GM10248 (cell line): ENCODE data around the gene CECR2.

Source experiments
- CTCF ChIA-PET: fragments of 300-600 bp; sonication (Branson Sonifier 250); formaldehyde crosslinking; extraction: SDS; loops from one replicate; lab custom pipeline; 2021; ENCODE audit warnings: antibody characterized with exemption; lab: Yijun Ruan, JAX
- POLR2A ChIA-PET: fragments of 350-650 bp; sonication (Branson Sonifier 250); formaldehyde crosslinking; extraction: SDS; loops from one replicate; lab custom pipeline; 2020; ENCODE audit warnings: antibody characterized with exemption; lab: Yijun Ruan, JAX
- DNase-seq: peaks from one replicate; pipeline ENCODE4 v3.0.0; 2012; ENCODE audit errors: extremely low spot score
- CTCF ChIP-seq: IDR thresholded peaks from 2 replicates; pipeline ENCODE4 v1.5.1; 2012; ENCODE audit warnings: mild to moderate bottlenecking, low read depth; ENCODE audit errors: extremely low read depth, missing control alignments, control extremely low read depth

CECR2 gene

DNA sequence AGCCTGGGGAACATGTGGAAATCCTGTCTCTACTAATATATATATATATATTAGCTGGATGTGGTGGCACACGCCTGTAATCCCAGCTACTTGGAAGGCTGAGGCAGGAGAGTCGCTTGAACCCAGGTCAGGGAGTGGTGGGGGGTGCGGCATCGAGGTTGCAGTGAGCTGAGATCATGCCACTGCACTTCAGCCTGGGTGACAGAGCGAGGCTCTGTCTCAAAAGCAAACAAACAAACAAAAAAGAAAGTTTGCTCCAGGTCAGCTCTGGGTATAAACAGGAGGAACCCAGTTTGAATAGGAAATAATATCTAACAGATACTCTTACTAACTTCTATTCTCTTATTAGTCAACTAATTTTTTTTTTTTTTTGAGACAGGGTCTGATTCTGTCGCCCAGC, 34.3 kb upstream of the CECR2 start:
- TF ChIP-seq CTCF, result no peak
- DNase-seq, result no peak
- ChIA-PET POLR2A (no interaction called here), CTCF (interaction anchor here (1.1 to 2.4 kb wide), 3 partner anchors 11 to 163 kb away, joined by 3 to 8 read pairs (median 7); no protein-coding TSS in a partner anchor)

DNA sequence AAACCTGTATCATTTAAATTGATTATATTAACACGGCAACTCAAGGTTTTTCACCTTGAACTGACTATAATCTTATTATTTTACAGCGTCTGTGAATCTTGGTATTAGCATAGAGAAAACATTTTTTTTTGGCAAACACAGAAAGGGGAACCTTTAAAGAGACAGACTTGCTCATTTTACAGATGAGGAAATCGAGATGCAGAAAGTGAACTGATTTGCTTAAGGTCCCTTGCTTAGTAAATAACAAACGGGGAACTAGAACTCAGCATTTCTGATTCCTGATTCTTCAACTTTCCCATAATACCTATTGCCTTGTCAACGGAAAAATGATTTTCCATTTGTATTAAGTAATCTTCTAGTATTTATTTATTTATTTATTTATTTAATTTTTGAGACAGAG, 33.2 kb upstream of the CECR2 start:
- no peak for DNase-seq
- CTCF ChIA-PET, result interaction anchor here (5.0 kb wide), 1 partner anchor 164 kb away, joined by 21 read pairs; no protein-coding TSS in a partner anchor
- POLR2A ChIA-PET, result no interaction called here
- TF ChIP-seq CTCF, result no peak

- ChIA-PET POLR2A (no interaction called here), CTCF (interaction anchor here (5.0 kb wide), 1 partner anchor 166 kb away, joined by 21 read pairs; no protein-coding TSS in a partner anchor)
- DNase-seq, result no peak
- no peak for TF ChIP-seq CTCF
Measured at GRCh38 chr22:17337639-17338038, 31.6 kb upstream of the CECR2 start.

- POLR2A ChIA-PET, result no interaction called here
Measured at GRCh38 chr22:17339095-17339693, 30.1 kb upstream of the CECR2 start.

DNA sequence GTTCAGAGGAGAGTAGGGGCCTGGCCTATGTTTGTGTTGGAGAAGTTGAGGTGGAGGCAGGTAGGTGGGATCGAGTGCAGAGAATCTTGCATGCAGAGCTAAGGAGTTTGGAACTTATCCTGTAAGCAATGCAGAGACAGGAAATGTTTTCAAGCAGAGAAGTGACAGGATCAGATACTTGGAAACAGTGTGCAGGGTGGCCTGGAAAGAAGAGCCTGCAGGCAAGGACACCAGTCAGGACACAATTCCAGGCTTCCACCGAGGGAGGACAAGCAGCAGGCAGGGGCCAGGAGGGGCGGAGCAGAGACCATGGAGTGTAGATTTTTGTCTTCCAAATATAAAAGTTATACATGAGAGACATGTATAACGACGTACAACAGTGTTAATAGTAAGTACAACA, 26.9 kb upstream of the CECR2 start:
- TF ChIP-seq CTCF, result no peak
- POLR2A ChIA-PET, result no interaction called here
- DNase-seq, result no peak
- CTCF ChIA-PET, result interaction anchor here (1.7 kb wide), 1 partner anchor 171 kb away, joined by 4 read pairs; no protein-coding TSS in a partner anchor

More at GRCh38 chr22:17339095-17339693, 30.1 kb upstream of the CECR2 start:
- CTCF ChIA-PET, result interaction anchor here (1.0 to 5.0 kb wide), 7 partner anchors 9 to 168 kb away, joined by 3 to 21 read pairs (median 3); no protein-coding TSS in a partner anchor
- no peak for TF ChIP-seq CTCF
- DNase-seq, result no peak

DNA sequence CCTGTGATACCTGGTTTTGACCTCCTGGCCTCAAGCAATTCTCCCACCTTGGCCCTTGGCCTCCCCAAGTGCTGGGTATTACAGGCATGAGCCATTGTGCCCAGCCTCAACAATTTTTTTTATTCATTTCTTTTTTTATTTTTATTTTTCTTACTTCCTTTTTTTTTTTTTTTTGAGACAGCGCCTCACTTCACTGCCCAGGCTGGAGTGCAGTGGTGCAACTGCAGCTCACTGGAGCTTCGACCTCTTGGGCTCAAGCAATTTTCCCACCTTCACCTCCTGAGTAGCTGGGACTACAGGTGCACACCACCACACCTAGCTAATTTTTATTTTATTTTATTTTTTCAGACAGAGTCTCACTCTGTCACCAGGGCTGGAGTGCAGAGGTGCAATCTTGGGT, 25.5 kb upstream of the CECR2 start:
- ChIA-PET CTCF (no interaction called here), POLR2A (no interaction called here)
- no peak for DNase-seq
- no peak for TF ChIP-seq CTCF
